ENCODE measurements around the gene GBF1.

- TF ChIP-seq CTCF (IDR thresholded peaks at IDR 0.05) (no peak), EZH2 (IDR thresholded peaks at IDR 0.05; ENCODE audit: borderline replicate concordance, insufficient read depth, low read depth, low read length, poor library complexity, severe bottlenecking) (no peak)
Measured at GRCh38 chr10:102397222-102398171, 152.2 kb downstream of the GBF1 start.
